ENCODE data around the gene GHR.

GHR gene

GRCh38 chr5:42462083-42462482 is 38.8 kb downstream of the GHR start:
- no peak for DNase-seq (ENCODE audit: low read depth)

DNA sequence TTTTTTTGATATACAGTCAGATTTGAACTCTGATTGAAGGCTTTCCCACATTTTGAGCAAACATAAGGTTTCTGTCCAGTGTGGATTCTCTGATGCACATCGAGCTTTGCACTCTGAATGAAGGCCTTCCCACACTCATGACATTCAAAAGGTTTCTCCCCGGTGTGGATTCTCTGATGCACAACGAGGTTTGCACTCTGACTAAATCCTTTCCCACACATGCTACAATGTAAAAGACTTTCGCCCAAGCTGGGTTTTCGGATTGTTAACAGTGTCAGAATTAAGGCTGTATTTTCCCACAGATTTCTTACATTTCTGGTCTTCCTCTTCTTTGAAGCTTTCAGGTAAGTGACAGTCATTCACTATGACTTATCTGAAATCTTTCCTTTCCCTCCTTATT is 44.3 kb downstream of the GHR start:
- no peak for DNase-seq (ENCODE audit: low read depth)

- DNase-seq (ENCODE audit: low read depth), result no peak
Measured at GRCh38 chr5:42467981-42468524, 44.8 kb downstream of the GHR start.

DNA sequence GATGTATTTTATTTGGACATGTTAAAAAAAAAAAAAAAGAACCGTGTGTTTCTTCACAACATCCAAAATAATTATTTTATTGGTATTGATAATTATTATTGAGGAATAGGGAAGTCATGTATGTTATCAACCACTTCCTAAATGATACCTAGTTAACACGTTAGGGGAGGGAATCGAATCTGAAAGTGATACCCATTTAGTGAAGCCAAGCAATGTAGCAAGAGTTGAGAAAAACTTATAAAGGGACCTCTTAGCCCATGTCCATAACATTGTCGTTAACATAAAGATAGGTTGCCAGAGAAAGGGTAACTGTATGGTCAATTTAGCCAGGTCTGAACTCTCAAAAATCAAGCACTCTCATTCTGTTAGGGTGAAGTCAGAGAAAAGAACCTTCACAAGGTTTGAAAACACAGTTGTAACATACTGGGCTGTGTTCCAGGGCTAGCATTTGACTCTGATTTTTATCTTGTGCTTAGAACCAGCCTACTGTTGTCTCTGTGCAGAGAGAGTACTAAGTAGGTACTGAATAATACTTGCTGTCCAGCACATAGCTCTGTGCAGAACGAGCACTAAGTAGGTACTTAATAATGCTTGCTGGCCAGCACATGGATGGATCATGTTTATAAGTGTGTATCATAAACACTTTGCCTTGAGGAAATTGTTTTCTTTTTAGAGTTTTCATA is 60.4 kb downstream of the GHR start:
- no peak for DNase-seq (ENCODE audit: low read depth)

GRCh38 chr5:42487077-42487476 is 63.8 kb downstream of the GHR start:
- DNase-seq (ENCODE audit: low read depth), result no peak

- DNase-seq (ENCODE audit: low read depth), result no peak
Measured at GRCh38 chr5:42487821-42488220, 64.6 kb downstream of the GHR start.

DNA sequence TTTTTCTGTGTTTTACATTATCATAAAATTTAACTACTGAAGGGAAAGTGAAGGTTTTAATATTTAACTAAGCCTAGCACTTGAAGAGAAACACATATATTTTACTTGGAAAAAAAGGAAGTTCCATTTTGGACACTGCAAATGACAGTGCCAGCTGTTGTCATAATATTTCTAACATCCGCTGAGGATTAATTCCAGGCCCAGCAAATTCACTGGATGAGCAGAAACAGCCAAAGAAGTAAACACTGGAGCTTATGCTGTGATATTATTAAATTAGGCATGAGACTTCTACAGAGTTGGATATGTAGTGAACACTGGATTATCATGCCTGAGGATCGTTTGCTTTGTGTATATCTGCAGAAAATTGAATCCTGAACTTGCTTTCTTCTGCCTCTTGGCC is 67.6 kb downstream of the GHR start:
- no peak for DNase-seq (ENCODE audit: low read depth)

DNA sequence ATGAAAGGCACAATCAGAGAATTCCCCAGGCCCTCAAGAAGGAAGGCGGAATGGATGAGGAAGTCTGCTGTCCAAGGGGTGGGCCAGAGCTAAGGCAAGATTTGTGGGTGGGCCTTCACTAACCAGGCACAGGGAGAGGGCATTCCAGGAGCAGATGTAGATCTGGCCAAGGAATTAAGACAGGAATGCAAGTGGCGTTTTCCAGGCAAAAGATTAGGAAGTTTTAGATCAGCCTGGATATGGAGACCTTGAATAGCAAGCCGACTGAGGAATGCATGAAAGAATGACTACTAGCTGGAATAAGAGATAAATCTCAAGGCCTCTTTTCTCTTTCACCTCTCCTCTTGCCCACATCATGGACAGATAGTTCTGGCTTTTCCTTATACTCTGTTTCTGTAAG is 68.5 kb downstream of the GHR start:
- DNase-seq (ENCODE audit: low read depth), result no peak

- no peak for DNase-seq (ENCODE audit: low read depth)
Measured at GRCh38 chr5:42492974-42493373, 69.7 kb downstream of the GHR start.

DNA sequence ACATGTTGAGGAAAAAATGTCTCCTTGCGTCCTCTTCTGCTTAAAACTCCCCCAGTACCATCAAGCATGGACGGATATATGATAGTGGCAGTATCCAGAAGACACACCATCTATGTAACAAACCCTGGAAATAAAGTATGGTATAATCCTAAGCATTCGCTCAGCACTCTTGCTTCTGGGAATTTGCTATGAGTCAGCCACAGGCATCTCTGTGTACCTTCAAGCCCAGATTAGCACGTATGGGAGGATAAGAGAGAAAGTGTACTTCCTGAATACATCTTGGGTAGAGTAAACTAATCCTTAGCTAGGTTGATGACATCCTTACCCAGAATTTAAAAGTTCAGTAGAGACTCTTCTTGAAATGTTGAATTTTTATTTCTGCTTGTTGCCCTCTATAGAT is 71.2 kb downstream of the GHR start:
- no peak for DNase-seq (ENCODE audit: low read depth)

- DNase-seq (ENCODE audit: low read depth), result no peak
Measured at GRCh38 chr5:42495914-42496313, 72.7 kb downstream of the GHR start.

- no peak for DNase-seq (ENCODE audit: low read depth)
Measured at GRCh38 chr5:42496397-42497156, 73.3 kb downstream of the GHR start.

GRCh38 chr5:42498000-42498399 is 74.8 kb downstream of the GHR start:
- no peak for DNase-seq (ENCODE audit: low read depth)

- DNase-seq (ENCODE audit: low read depth), result no peak
Measured at GRCh38 chr5:42499016-42499415, 75.8 kb downstream of the GHR start.

GRCh38 chr5:42500003-42500599 is 76.9 kb downstream of the GHR start:
- DNase-seq (ENCODE audit: low read depth), result no peak

DNA sequence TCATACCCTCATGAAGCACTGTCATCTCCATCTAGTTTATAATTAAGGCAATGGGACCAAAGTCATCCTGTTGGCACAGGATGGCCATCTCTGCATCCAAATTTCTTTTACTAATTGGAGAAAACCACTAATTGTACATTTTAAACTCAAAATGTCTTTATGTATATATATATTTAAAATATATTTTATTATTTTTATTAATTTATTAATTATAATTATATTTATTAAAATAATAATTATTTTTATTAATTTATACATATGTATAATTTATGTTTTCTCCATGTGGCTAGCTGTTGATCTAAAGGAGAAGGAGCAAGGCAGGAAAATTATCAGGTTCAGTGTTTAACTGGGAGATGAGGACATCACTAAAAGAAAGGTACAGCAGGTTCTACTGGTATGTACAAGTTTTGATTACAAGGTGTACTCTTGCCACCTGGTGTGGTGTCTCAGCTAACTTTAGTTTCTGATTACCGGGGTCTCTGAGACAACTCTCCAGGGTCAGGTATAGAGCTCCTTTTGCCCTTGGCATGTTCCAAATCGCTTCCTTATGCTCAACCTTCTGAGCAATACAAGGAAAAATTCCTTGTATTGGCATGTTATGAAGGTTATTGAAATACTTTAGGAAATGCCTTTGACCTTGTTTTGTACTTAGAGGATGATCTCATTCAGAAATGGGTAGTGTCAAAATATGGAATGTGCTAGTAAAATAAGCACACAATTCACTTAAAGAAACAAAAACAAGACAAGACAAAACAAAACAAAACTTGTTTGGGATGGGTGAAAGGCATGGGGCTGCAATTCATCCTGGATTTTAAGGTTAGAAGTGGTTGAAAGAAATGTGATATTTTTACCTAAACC is 79.6 kb downstream of the GHR start:
- no peak for DNase-seq (ENCODE audit: low read depth)

GRCh38 chr5:42506662-42507061 is 83.4 kb downstream of the GHR start:
- no peak for DNase-seq (ENCODE audit: low read depth)

DNA sequence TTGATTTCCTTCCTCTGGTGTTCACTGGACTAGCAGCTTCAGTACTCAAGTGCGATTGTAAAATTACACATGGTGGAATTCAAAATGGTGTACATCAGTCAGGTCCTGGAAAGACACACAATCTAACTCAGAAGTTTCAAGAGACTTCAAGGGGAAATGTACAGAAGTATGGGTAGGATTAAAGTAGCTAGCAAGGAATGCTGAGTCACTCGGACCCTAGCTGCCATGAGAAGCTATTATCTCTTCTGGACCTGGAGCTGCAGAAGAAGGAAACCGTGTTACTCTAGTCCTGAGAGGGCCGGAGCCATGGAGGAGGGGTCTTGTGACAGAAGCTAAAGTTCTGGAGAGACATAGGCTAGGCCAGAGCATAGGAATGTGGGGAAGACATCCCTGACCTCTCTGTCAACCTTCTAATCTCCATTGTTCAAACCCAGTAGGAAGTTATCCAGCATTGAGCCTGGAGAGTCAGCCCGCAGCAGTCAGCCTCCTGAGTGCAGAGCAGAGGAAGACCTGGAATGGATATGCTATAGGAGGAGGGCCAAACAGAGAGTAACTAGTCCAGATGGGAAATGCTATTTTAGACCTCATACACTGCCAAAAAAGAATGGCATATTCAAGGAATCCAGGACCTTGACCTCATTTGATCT is 84.3 kb downstream of the GHR start:
- DNase-seq (ENCODE audit: low read depth), result no peak

DNA sequence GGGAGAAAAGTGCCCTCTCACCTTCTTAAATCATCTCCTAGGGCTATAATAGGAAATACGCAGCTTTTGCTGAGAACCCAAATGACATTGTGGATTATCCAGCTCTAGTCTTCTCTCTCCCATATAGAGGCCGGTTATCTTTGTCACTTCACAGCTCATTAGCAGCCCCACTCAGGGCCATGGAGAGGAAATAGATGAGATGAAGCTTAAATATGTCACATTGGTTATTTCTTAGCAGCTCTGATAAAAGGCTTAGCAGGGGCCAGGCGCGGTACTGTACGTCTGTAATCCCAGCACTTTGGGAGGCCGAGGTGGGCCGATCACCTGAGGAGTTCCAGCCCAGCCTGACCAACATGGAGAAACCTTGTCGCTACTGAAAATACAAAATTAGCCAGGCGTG is 90.0 kb downstream of the GHR start:
- no peak for DNase-seq (ENCODE audit: low read depth)

DNA sequence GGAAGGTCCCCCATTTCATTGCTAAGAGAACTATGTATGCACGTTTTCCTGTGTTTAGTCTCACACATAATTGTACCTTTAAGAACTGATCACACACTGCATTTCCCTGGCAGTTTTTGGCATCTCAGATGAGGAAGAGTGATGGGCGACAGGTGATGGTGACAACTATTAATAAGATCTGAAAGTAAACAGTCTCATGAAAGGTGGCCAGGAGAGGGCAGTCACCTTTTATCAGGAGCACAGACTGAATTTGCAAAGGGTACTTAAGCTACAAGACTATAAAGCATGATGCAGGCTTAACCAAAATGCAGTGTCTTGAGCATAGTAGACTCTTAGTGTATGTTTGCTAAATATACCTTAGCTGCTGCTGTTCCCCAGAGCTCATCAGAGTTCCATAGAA is 91.5 kb downstream of the GHR start:
- no peak for DNase-seq (ENCODE audit: low read depth)

GRCh38 chr5:42515504-42515903 is 92.3 kb downstream of the GHR start:
- no peak for DNase-seq (ENCODE audit: low read depth)

Data from HS-27A (cell line).